Measurements from ENCODE around the gene FAM98B. TPM values are rescaled to one million over a fixed set of nuclear protein-coding genes. Genes with fewer than 3 reads are reported as not detected.

Gene FAM98B
- total RNA-seq, 1 experiment from 2014 or later: 50.0 TPM

DNA sequence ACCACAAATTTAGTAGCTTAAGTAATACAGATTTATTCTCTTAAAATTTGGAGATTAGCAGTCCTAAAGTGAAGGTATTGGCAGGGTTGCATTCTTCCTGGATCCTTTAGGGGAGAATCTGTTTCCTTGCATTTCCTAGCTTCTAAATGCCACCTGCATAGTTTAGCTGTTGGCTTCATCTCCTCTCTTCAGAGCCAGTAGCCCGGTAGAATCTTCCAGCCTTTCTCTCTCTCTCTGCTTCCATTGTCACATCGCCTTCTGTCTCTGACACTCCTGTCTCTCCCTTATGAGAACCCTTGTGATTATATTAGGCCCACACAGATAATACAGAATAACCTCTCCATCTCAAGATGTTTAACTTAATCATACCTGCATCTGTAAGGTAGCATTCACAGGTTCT, 21.4 kb downstream of the FAM98B start:
- Histone ChIP-seq H3K9me3 (ENCODE audit: control insufficient read depth, low read depth, low read length) (no peaks in the 10 kb centered on the region), H3K4me1 (ENCODE audit: insufficient read depth, low read length) (no peaks in the 10 kb centered on the region), H2BK20ac (ENCODE audit: low read depth, low read length, poor library complexity, severe bottlenecking) (no peak overlapping the region), H3K18ac (ENCODE audit: insufficient read length, low read depth, low read length) (no peak overlapping the region), H2AFZ (ENCODE audit: low read length) (no peak overlapping the region), H2BK15ac (ENCODE audit: low read depth, low read length) (no peak overlapping the region), H3K56ac (ENCODE audit: insufficient read length, low read depth, low read length) (no peak overlapping the region), H3T11ph (ENCODE audit: low read length) (no peak overlapping the region), H3K23ac (ENCODE audit: insufficient read length, low read depth, low read length) (no peak overlapping the region), H4K8ac (replicated peaks; ENCODE audit: insufficient read length, low read depth, low read length) (no peak overlapping the region), H2BK5ac (ENCODE audit: insufficient read length, low read length) (no peak overlapping the region), H3K14ac (ENCODE audit: insufficient read depth, low read length) (no peak overlapping the region), H3K27ac (ENCODE audit: insufficient read length, low read depth, low read length) (no peak overlapping the region), H2BK120ac (ENCODE audit: low read depth, low read length, poor library complexity, severe bottlenecking) (no peak overlapping the region), H4K91ac (ENCODE audit: insufficient read length, low read depth, low read length) (no peak overlapping the region), H3K79me2 (ENCODE audit: insufficient read depth, low read length) (no peaks in the 10 kb centered on the region), H2BK12ac (ENCODE audit: insufficient read length, low read depth, low read length) (no peak overlapping the region), H3K27me3 (ENCODE audit: insufficient read depth, low read length) (no peaks in the 10 kb centered on the region; the same call in 1 of the 2 replicates), H3K4me2 (ENCODE audit: insufficient read depth, insufficient read length, low read length) (no peak overlapping the region), H3K23me2 (ENCODE audit: insufficient read length, low read depth, low read length, poor library complexity, severe bottlenecking) (no peaks in the 10 kb centered on the region), H3K4ac (ENCODE audit: low read depth, low read length) (no peak overlapping the region), H2AK5ac (ENCODE audit: insufficient read length, low read length) (no peak overlapping the region), H4K20me1 (ENCODE audit: control insufficient read depth, insufficient read depth, insufficient read length) (no peaks in the 10 kb centered on the region), H3K79me1 (ENCODE audit: insufficient read depth, low read depth, low read length, poor library complexity, severe bottlenecking) (no peaks in the 10 kb centered on the region), H4K5ac (ENCODE audit: insufficient read length, low read depth, low read length) (no peak overlapping the region), H3K9ac (ENCODE audit: extremely low read depth, insufficient read length, low read length) (no peak overlapping the region)
- no peaks in the 10 kb centered on the region for H3K27me3 Mint-ChIP-seq (ENCODE audit: low read depth)
- no CpG with 5 or more reads among the region's 2 CpGs for WGBS (ENCODE audit: extremely low coverage, insufficient read length, low lambda C conversion rate)
- no peak overlapping the region for H3K4me3 Mint-ChIP-seq
- DNase-seq: no peak
- H3K27ac Mint-ChIP-seq: no peak overlapping the region
- TF ChIP-seq, protein P1, sequence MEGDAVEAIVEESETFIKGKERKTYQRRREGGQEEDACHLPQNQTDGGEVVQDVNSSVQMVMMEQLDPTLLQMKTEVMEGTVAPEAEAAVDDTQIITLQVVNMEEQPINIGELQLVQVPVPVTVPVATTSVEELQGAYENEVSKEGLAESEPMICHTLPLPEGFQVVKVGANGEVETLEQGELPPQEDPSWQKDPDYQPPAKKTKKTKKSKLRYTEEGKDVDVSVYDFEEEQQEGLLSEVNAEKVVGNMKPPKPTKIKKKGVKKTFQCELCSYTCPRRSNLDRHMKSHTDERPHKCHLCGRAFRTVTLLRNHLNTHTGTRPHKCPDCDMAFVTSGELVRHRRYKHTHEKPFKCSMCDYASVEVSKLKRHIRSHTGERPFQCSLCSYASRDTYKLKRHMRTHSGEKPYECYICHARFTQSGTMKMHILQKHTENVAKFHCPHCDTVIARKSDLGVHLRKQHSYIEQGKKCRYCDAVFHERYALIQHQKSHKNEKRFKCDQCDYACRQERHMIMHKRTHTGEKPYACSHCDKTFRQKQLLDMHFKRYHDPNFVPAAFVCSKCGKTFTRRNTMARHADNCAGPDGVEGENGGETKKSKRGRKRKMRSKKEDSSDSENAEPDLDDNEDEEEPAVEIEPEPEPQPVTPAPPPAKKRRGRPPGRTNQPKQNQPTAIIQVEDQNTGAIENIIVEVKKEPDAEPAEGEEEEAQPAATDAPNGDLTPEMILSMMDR (conservative IDR thresholded peaks at IDR 0.05): no peak
- H3K4me1 Mint-ChIP-seq: no peaks in the 10 kb centered on the region
- peaks cover 9 to 34% (median 33%) of the 10 kb centered on the region in 3 experiments for H3K36me3 Mint-ChIP-seq (ENCODE audit: insufficient read depth in 1 of 3, low read depth in 3 of 3)
- H3K9me3 Mint-ChIP-seq: no peaks in the 10 kb centered on the region

All from H9 (cell line).